H9 (cell line): ENCODE measurements around the gene NFS1. TPM values are rescaled to one million over a fixed set of nuclear protein-coding genes. Genes with fewer than 3 reads are reported as not detected.

Experiments
- DNase-seq: peaks from one replicate; pipeline ENCODE4 v3.0.0-alpha.2; 2017
- H2AFZ ChIP-seq: one replicate; pipeline ENCODE4 v1.6.1; 2013; ENCODE audit warnings: mild to moderate bottlenecking, low read length, control low read depth, moderate library complexity
- H2AK5ac ChIP-seq: 2 replicates; pipeline ENCODE4 v1.6.1; 2013; ENCODE audit warnings: low read length, control low read depth, mixed read lengths; ENCODE audit not compliant: insufficient read length
- H2BK120ac ChIP-seq: one replicate; pipeline ENCODE4 v1.6.1; 2013; ENCODE audit warnings: low read depth, mild to moderate bottlenecking, low read length, control low read depth, inconsistent platforms; ENCODE audit not compliant: poor library complexity, severe bottlenecking
- H2BK12ac ChIP-seq: 2 replicates; pipeline ENCODE4 v1.6.1; 2013; ENCODE audit warnings: low read length, control low read depth, mixed read lengths, low read depth; ENCODE audit not compliant: insufficient read length
- H2BK15ac ChIP-seq: 2 replicates; pipeline ENCODE4 v1.6.1; 2013; ENCODE audit warnings: low read depth, low read length, control low read depth
- H2BK20ac ChIP-seq: one replicate; pipeline ENCODE4 v1.6.1; 2013; ENCODE audit warnings: low read depth, mild to moderate bottlenecking, low read length, control low read depth, inconsistent platforms; ENCODE audit not compliant: poor library complexity, severe bottlenecking
- H2BK5ac ChIP-seq: 2 replicates; pipeline ENCODE4 v1.6.1; 2013; ENCODE audit warnings: low read length, control low read depth, mixed read lengths; ENCODE audit not compliant: insufficient read length
- H3K14ac ChIP-seq: 2 replicates; pipeline ENCODE4 v1.6.1; 2013; ENCODE audit warnings: low read length, control low read depth; ENCODE audit not compliant: insufficient read depth
- H3K18ac ChIP-seq: 2 replicates; pipeline ENCODE4 v1.6.1; 2013; ENCODE audit warnings: low read depth, mild to moderate bottlenecking, mixed read lengths, low read length, control low read depth; ENCODE audit not compliant: insufficient read length
- H3K23ac ChIP-seq: 2 replicates; pipeline ENCODE4 v1.6.1; 2013; ENCODE audit warnings: low read length, control low read depth, mixed read lengths, low read depth; ENCODE audit not compliant: insufficient read length
- H3K23me2 ChIP-seq: 2 replicates; pipeline ENCODE4 v1.6.1; 2013; ENCODE audit warnings: low read depth, mild to moderate bottlenecking, mixed read lengths, low read length, control low read depth; ENCODE audit not compliant: insufficient read length, poor library complexity, severe bottlenecking
- H3K27ac ChIP-seq: 2 replicates; pipeline ENCODE4 v1.5.1; 2013; ENCODE audit warnings: low read length, control low read depth, mixed read lengths, low read depth; ENCODE audit not compliant: insufficient read length
- H3K27me3 ChIP-seq: 2 replicates; pipeline ENCODE4 v1.6.1; 2013; ENCODE audit warnings: low read length, control low read depth, inconsistent platforms; ENCODE audit not compliant: insufficient read depth
- H3K4ac ChIP-seq: 2 replicates; pipeline ENCODE4 v1.6.1; 2013; ENCODE audit warnings: low read depth, mild to moderate bottlenecking, control low read depth, inconsistent platforms, low read length, moderate library complexity
- H3K4me1 ChIP-seq: 2 replicates; pipeline ENCODE4 v1.6.1; 2013; ENCODE audit warnings: low read length, control low read depth, inconsistent platforms; ENCODE audit not compliant: insufficient read depth
- H3K4me2 ChIP-seq: 2 replicates; pipeline ENCODE4 v1.6.1; 2013; ENCODE audit warnings: low read length, control low read depth, mixed read lengths; ENCODE audit not compliant: insufficient read length, insufficient read depth
- H3K56ac ChIP-seq: 2 replicates; pipeline ENCODE4 v1.6.1; 2013; ENCODE audit warnings: low read depth, mild to moderate bottlenecking, mixed read lengths, low read length, control low read depth; ENCODE audit not compliant: insufficient read length
- H3K79me1 ChIP-seq: 2 replicates; pipeline ENCODE4 v1.6.1; 2013; ENCODE audit warnings: low read depth, mild to moderate bottlenecking, moderate library complexity, low read length, control low read depth, inconsistent platforms; ENCODE audit not compliant: insufficient read depth, poor library complexity, severe bottlenecking
- H3K79me2 ChIP-seq: 2 replicates; pipeline ENCODE4 v1.6.1; 2013; ENCODE audit warnings: low read length, control low read depth, inconsistent platforms; ENCODE audit not compliant: insufficient read depth
- H3K9ac ChIP-seq: 2 replicates; pipeline ENCODE4 v1.6.1; 2013; ENCODE audit warnings: low read length, control low read depth, mixed read lengths; ENCODE audit not compliant: insufficient read length; ENCODE audit errors: extremely low read depth
- H3K9me3 ChIP-seq: one replicate; pipeline ENCODE4 v1.6.1; 2013; ENCODE audit warnings: low read depth, low read length, inconsistent platforms; ENCODE audit not compliant: control insufficient read depth
- H3T11ph ChIP-seq: one replicate; pipeline ENCODE4 v1.6.1; 2013; ENCODE audit warnings: mild to moderate bottlenecking, low read length, control low read depth, inconsistent platforms
- H4K20me1 ChIP-seq: one replicate; pipeline ENCODE4 v1.6.1; 2013; ENCODE audit not compliant: control insufficient read depth, insufficient read length, insufficient read depth
- H4K5ac ChIP-seq: 2 replicates; pipeline ENCODE4 v1.6.1; 2013; ENCODE audit warnings: low read depth, mild to moderate bottlenecking, mixed read lengths, low read length, control low read depth; ENCODE audit not compliant: insufficient read length
- H4K8ac ChIP-seq: replicated peaks from 2 replicates; pipeline ENCODE4 v1.6.1; 2013; ENCODE audit warnings: low read length, control low read depth, mixed read lengths, low read depth; ENCODE audit not compliant: insufficient read length
- H4K91ac ChIP-seq: 2 replicates; pipeline ENCODE4 v1.6.1; 2013; ENCODE audit warnings: low read depth, mild to moderate bottlenecking, moderate library complexity, mixed read lengths, low read length, control low read depth; ENCODE audit not compliant: insufficient read length
- H3K27ac Mint-ChIP-seq, 3 experiments: 2 replicates in 2 of 3; 3 replicates in 1 of 3; pipeline ENCODE4 v1.8.0; 2020 to 2021; ENCODE audit warnings: mixed read lengths in 3 of 3, mild to moderate bottlenecking in 1 of 3, moderate library complexity in 1 of 3
- H3K27me3 Mint-ChIP-seq: 2 replicates; pipeline ENCODE4 v1.8.0; 2021; ENCODE audit warnings: low read depth, mild to moderate bottlenecking, moderate library complexity, mixed read lengths
- H3K36me3 Mint-ChIP-seq, 3 experiments: 2 replicates in 2 of 3; 3 replicates in 1 of 3; pipeline ENCODE4 v1.8.0; 2020 to 2021; ENCODE audit warnings: low read depth in 3 of 3, mixed read lengths in 3 of 3; ENCODE audit not compliant: insufficient read depth in 1 of 3
- H3K4me1 Mint-ChIP-seq, 2 experiments: 2 replicates each; pipeline ENCODE4 v1.8.0; 2020; ENCODE audit warnings: mixed read lengths in 2 of 2
- H3K4me3 Mint-ChIP-seq, 2 experiments: 2 replicates in 1 of 2; 3 replicates in 1 of 2; pipeline ENCODE4 v1.8.0; 2020 to 2021; ENCODE audit warnings: mild to moderate bottlenecking in 2 of 2, mixed read lengths in 2 of 2, moderate library complexity in 1 of 2
- H3K9me3 Mint-ChIP-seq, 2 experiments: 2 replicates in 1 of 2; 3 replicates in 1 of 2; pipeline ENCODE4 v1.8.0; 2020; ENCODE audit warnings: mild to moderate bottlenecking in 2 of 2, mixed read lengths in 2 of 2, moderate library complexity in 1 of 2
- CTCF ChIP-seq: fragments of 200-600 bp; sonication (generic); conservative IDR thresholded peaks from 3 replicates; pipeline ENCODE4 v1.8.0; 2021; ENCODE audit warnings: antibody characterized with exemption, mild to moderate bottlenecking
- WGBS: extraction: QIAGEN DNeasy Blood & Tissue Kit; methylation state at CpG from one replicate; pipeline ENCODE4 v1.1.7; 2013; ENCODE audit warnings: missing lambda C conversion rate, low lambda C conversion rate, mixed read lengths; ENCODE audit not compliant: insufficient read length; ENCODE audit errors: extremely low coverage; 5-methylcytosine and 5-hydroxymethylcytosine counted together
- total RNA-seq: library from RNA; stranded (reverse); gene quantifications from 2 replicates; pipeline ENCODE4 v1.2.1, GENCODE V29; 2021

Gene NFS1
- total RNA-seq, 1 experiment from 2014 or later, result 26.6 TPM

DNA sequence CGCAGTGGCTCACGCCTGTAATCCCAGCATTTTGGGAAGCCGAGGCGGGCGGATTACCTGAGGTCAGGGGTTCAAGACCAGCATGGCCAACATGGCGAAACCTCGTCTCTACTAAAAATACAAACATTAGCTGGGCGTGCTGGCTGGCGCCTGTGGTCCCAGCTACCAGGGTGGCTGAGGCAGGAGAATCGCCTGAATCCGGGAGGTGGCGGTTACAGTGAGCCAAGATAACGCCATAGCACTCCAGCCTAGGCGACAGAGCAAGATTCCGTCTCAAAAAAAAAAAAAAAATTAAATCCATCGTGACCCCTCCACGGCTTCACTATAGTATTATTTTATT, 33.2 kb downstream of the NFS1 start:
- WGBS, result no CpG with 5 or more reads among the region's 17 CpGs
- H3K14ac ChIP-seq, result no peak overlapping the region
- H3K4me3 Mint-ChIP-seq, result peak overlapping the region in 1 of 2 experiments; percentile 48; a peak in 1 of 5 replicates
- H3K18ac ChIP-seq, result no peak overlapping the region
- no peak overlapping the region for H3K27ac ChIP-seq
- no peak overlapping the region for H2BK5ac ChIP-seq
- H4K20me1 ChIP-seq, result no peaks in the 10 kb centered on the region
- peaks cover 36% of the 10 kb centered on the region for H3K79me2 ChIP-seq
- no peak overlapping the region for H2BK15ac ChIP-seq
- no peaks in the 10 kb centered on the region; a peak in 2 of 5 replicates for H3K9me3 Mint-ChIP-seq
- H3K4me1 Mint-ChIP-seq, result peaks cover 25 to 29% of the 10 kb centered on the region in 2 experiments
- no peak overlapping the region for H2BK20ac ChIP-seq
- H2BK120ac ChIP-seq, result no peak overlapping the region
- no peaks in the 10 kb centered on the region for H3K27me3 ChIP-seq
- no peak overlapping the region for H2AK5ac ChIP-seq
- no peak overlapping the region for H4K8ac ChIP-seq
- H3K4ac ChIP-seq, result no peak overlapping the region
- H3K4me1 ChIP-seq, result no peaks in the 10 kb centered on the region; the same call in 1 of the 2 replicates
- H3K23ac ChIP-seq, result no peak overlapping the region
- H4K91ac ChIP-seq, result no peak overlapping the region
- H2BK12ac ChIP-seq, result no peak overlapping the region
- no peaks in the 10 kb centered on the region for H3K27me3 Mint-ChIP-seq
- H3K79me1 ChIP-seq, result no peaks in the 10 kb centered on the region
- peaks cover 9 to 22% (median 20%) of the 10 kb centered on the region in 3 experiments; a peak in 6 of 7 replicates for H3K36me3 Mint-ChIP-seq
- no peaks in the 10 kb centered on the region for H3K9me3 ChIP-seq
- H3K27ac Mint-ChIP-seq, result no peak overlapping the region
- no peak overlapping the region for H3K4me2 ChIP-seq
- TF ChIP-seq CTCF, result no peak
- DNase-seq, result no peak
- no peak overlapping the region for H2AFZ ChIP-seq
- H4K5ac ChIP-seq, result no peak overlapping the region
- H3K56ac ChIP-seq, result no peak overlapping the region
- H3T11ph ChIP-seq, result no peak overlapping the region
- H3K9ac ChIP-seq, result no peak overlapping the region
- H3K23me2 ChIP-seq, result peaks cover 9% of the 10 kb centered on the region
